Naive thymus-derived CD4-positive, alpha-beta T cell (primary cell): ENCODE results near the gene SH3TC1. TPM values are rescaled to one million over a fixed set of nuclear protein-coding genes. Genes with fewer than 3 reads are reported as not detected.

Experiments
- ATAC-seq: fragments of 150-1000 bp; cut with Tn5 transposase; 2 replicates; pipeline ENCODE4 v1.10.0; 2021; ENCODE audit warnings: mild to moderate bottlenecking, moderate library complexity
- CTCF ChIA-PET: fragments of 350-600 bp; sonication (Branson Sonifier 250); formaldehyde crosslinking; loops from one replicate; lab custom pipeline; 2021; ENCODE audit warnings: antibody characterized with exemption; lab: Charles Lee
- POLR2A ChIA-PET: fragments of 350-600 bp; sonication (Branson Sonifier 250); formaldehyde crosslinking; loops from one replicate; lab custom pipeline; 2021; ENCODE audit warnings: antibody characterized with exemption, inconsistent platforms; lab: Charles Lee
- DNase-seq, 9 donors: peaks; one replicate each; pipeline versions ENCODE4 v3.0.0 to v3.0.0-alpha.2; 2020 to 2022; ENCODE audit warnings: mixed read lengths in 1 of 9
- H3K27ac ChIP-seq: one replicate; pipeline ENCODE4 v1.7.0; 2013; ENCODE audit warnings: mild to moderate bottlenecking, low read depth, low read length, moderate library complexity
- H3K27me3 ChIP-seq, 2 donors: one replicate each; pipeline ENCODE4 v1.7.0; 2013; ENCODE audit warnings: low read length in 2 of 2, mild to moderate bottlenecking in 2 of 2, moderate library complexity in 2 of 2; ENCODE audit not compliant: control insufficient read depth in 2 of 2, insufficient read depth in 2 of 2
- H3K36me3 ChIP-seq, 3 experiments: 1 replicate in 2 of 3; 2 replicates in 1 of 3; pipeline ENCODE4 v1.7.0; 2013; ENCODE audit warnings: low read length in 3 of 3, mild to moderate bottlenecking in 3 of 3, moderate library complexity in 1 of 3; ENCODE audit not compliant: insufficient read depth in 3 of 3, control insufficient read depth in 2 of 3
- H3K4me1 ChIP-seq, 2 donors: one replicate each; pipeline ENCODE4 v1.7.0; 2013; ENCODE audit warnings: low read length in 2 of 2, mild to moderate bottlenecking in 2 of 2, moderate library complexity in 1 of 2; ENCODE audit not compliant: control insufficient read depth in 2 of 2, insufficient read depth in 2 of 2
- H3K4me3 ChIP-seq: 2 replicates; pipeline ENCODE4 v1.7.0; 2013; ENCODE audit warnings: mild to moderate bottlenecking, low read length
- H3K9me3 ChIP-seq, 3 experiments: 1 replicate in 2 of 3; 2 replicates in 1 of 3; pipeline ENCODE4 v1.7.0; 2013; ENCODE audit warnings: low read length in 3 of 3; ENCODE audit not compliant: control insufficient read depth in 2 of 3
- H3K27ac Mint-ChIP-seq, 9 donors: one replicate each; pipeline ENCODE4 v1.8.0; 2020 to 2022; ENCODE audit warnings: mixed read lengths in 9 of 9, mild to moderate bottlenecking in 8 of 9, moderate library complexity in 5 of 9, inconsistent platforms in 2 of 9
- H3K27me3 Mint-ChIP-seq, 5 donors: one replicate each; pipeline ENCODE4 v1.8.0; 2021 to 2022; ENCODE audit warnings: mixed read lengths in 5 of 5, mild to moderate bottlenecking in 1 of 5
- H3K36me3 Mint-ChIP-seq, 5 donors: one replicate each; pipeline ENCODE4 v1.8.0; 2020 to 2022; ENCODE audit warnings: mixed read lengths in 5 of 5, mild to moderate bottlenecking in 3 of 5, inconsistent platforms in 1 of 5
- H3K4me1 Mint-ChIP-seq, 7 donors: one replicate each; pipeline ENCODE4 v1.8.0; 2020 to 2022; ENCODE audit warnings: mixed read lengths in 7 of 7, mild to moderate bottlenecking in 3 of 7, inconsistent platforms in 1 of 7
- H3K4me3 Mint-ChIP-seq, 10 donors: one replicate each; pipeline ENCODE4 v1.8.0; 2020 to 2022; ENCODE audit warnings: mild to moderate bottlenecking in 10 of 10, mixed read lengths in 10 of 10, moderate library complexity in 6 of 10, inconsistent platforms in 2 of 10
- H3K9me3 Mint-ChIP-seq, 11 donors: one replicate each; pipeline ENCODE4 v1.8.0; 2020 to 2022; ENCODE audit warnings: mixed read lengths in 11 of 11, mild to moderate bottlenecking in 4 of 11, inconsistent platforms in 1 of 11, moderate library complexity in 1 of 11
- intact Hi-C, 2 donors: fragments of 100-400 bp; cut with micrococcal nuclease; formaldehyde crosslinking; loops; one replicate each; pipeline ENCODE4 v1.15.1; 2023
- polyA plus RNA-seq, 2 donors: library from polyadenylated mRNA; unstranded; fragments of 300-500 nt; fragmentation: Illumina TruSeq; gene quantifications; one replicate each; pipeline ENCODE4 v1.2.3, GENCODE V29; 2021
- total RNA-seq, 6 experiments: library from RNA in 5 of 6; stranded (reverse) in 5 of 6; gene quantifications; 1 replicate in 5 of 6; 2 replicates in 1 of 6; pipeline ENCODE4 v1.2.3 and lab custom pipeline; 2021 to 2026

The SH3TC1 gene
- total and polyA plus RNA-seq, 7 experiments from 2014 or later: 6.5 to 120 (median 34.9) TPM

DNA sequence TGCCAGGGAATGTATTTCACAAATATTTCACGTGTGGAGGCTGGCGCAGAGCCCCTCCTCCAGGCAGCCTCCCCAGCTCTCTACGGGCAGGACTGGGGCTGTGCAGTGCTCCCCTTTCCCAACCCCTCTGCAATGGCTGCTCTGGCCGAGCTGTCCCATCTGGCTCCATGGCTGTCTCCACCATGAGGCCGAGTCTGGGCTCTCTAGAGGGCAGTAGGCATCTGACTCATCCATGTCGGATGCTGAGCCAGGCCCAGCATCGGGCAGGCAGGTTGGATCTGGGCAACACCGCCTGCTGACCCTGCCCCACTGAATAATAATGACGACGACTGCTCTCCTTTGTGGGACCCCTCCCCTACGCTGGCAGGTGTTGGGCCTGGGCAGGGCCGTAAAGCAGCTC lies 11.0 kb upstream of the SH3TC1 start:
- H3K36me3 ChIP-seq: no peaks in the 10 kb centered on the region
- no peak overlapping the region for H3K4me3 Mint-ChIP-seq
- intact Hi-C loops: no loop called here
- no peaks in the 10 kb centered on the region for H3K27me3 ChIP-seq
- ATAC-seq (no peak), DNase-seq (no peak)
- H3K27ac Mint-ChIP-seq: no peak overlapping the region
- H3K4me1 ChIP-seq: no peaks in the 10 kb centered on the region
- CTCF ChIA-PET: interaction anchor here (1.1 to 1.5 kb wide), 2 partner anchors 10 to 11 kb away, joined by 3 read pairs; no protein-coding TSS in a partner anchor
- POLR2A ChIA-PET: no interaction called here
- H3K27me3 Mint-ChIP-seq: peaks cover 0 to 6% (median 0%) of the 10 kb centered on the region in 5 donors
- H3K9me3 Mint-ChIP-seq: no peaks in the 10 kb centered on the region
- no peaks in the 10 kb centered on the region for H3K36me3 Mint-ChIP-seq
- H3K27ac ChIP-seq: no peak overlapping the region
- peaks cover 0 to 7% (median 5%) of the 10 kb centered on the region in 7 donors for H3K4me1 Mint-ChIP-seq
- H3K9me3 ChIP-seq: no peaks in the 10 kb centered on the region
- no peak overlapping the region for H3K4me3 ChIP-seq

DNA sequence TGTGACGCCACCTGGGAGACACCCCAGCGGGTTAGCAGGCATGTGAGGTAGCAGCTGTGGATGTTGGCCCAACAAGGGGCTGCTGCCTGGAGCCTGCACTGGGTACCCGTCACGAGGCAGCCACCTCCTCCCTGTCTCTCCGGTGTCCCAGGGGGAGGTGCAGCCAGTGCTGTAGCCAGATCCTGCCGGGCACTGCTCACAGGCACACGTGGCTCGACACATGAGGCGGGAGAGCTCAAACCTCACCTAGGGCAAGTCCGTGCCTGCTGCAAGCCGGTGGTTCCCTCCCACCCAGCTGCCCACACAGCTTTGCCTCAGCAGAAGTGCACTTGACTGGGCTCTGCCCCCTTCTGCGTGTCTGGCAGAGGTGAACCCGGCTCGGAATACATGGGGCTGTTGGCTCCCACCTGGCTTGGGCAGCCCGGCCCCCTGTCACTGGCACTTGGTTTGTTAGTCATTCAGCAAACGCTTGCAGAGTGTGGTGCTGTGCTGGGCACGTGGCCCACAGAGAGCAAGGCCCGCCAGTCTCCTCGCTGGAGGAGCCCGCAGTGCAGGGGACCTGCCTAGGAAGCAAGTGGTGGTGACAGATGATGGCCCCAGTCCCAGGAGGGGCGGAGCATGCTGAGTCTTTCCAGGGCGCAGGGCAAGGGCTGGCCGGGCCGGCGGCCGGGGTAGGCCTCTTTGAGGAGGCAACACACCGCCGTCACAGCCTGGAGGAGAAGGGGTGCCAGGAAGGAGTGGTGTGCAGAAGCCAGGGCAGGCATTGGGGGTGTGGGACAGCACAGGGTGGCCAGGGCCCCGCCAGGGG lies 10.1 kb upstream of the SH3TC1 start:
- Histone ChIP-seq H3K36me3 (no peaks in the 10 kb centered on the region), H3K27ac (no peak overlapping the region), H3K27me3 (no peaks in the 10 kb centered on the region), H3K4me3 (no peak overlapping the region), H3K4me1 (no peaks in the 10 kb centered on the region), H3K9me3 (no peaks in the 10 kb centered on the region)
- intact Hi-C loops: no loop called here
- no peak for DNase-seq
- CTCF ChIA-PET: interaction anchor here (1.5 kb wide), 1 partner anchor 9 kb away, joined by 3 read pairs; no protein-coding TSS in a partner anchor
- Mint-ChIP-seq H3K9me3 (no peaks in the 10 kb centered on the region), H3K27me3 (peaks cover 0 to 6% (median 0%) of the 10 kb centered on the region in 5 donors), H3K4me3 (no peak overlapping the region), H3K4me1 (peaks cover 2 to 11% (median 7%) of the 10 kb centered on the region in 7 donors), H3K27ac (no peak overlapping the region), H3K36me3 (no peaks in the 10 kb centered on the region)
- no peak for ATAC-seq
- POLR2A ChIA-PET: interaction anchor here (0.6 kb wide), 1 partner anchor 427 kb away, joined by 3 read pairs; no protein-coding TSS in a partner anchor

DNA sequence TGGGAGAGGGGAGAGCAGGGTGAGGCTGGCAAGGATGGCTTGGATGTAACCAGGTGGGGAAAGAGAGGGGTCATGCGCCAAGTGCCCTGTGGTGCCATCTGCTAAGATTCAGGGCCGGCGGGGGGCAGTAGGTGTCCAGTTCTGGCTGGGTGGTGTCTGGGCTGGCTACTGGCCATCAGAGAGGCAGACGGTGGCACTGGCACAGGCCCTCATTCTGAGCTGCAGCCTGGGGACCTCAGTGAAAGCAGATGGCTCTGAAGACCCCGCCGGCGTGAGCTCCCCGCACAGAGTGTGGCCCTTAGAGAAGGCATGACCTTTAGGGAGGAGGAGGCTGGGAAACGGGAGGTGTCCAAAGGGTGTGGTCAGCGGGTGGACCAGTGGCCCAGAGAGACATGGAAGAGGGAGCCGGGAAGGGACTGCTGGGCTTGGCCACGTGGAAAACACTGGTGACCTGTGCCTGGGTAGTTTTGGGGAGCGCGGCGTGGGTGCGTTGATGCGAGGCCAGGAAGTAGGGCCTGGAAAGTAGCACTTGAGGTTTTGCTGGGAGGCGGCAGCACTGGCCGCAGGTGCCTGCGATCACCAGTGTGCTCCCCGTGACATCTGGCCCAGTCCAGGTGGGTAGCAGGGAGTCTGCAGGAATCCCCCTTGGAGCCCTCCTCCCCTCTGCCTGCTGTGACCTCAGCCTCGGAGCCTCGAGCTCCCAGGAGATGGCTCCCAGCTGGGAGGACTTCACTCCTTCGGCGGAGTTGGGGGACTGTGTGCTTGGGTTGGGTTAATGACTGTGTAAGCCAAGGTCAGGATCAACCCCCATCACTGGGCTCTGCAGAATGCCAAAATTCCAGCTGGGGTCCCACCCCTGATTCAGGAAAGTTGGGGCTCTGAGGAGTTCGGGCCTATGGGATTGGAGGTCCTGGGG lies 9.3 kb upstream of the SH3TC1 start:
- DNase-seq: no peak
- no peak overlapping the region for H3K27ac Mint-ChIP-seq
- peaks cover 2 to 11% (median 7%) of the 10 kb centered on the region in 7 donors for H3K4me1 Mint-ChIP-seq
- ChIA-PET POLR2A (no interaction called here), CTCF (no interaction called here)
- H3K9me3 Mint-ChIP-seq: no peaks in the 10 kb centered on the region
- no peaks in the 10 kb centered on the region for H3K36me3 Mint-ChIP-seq
- H3K4me3 ChIP-seq: no peak overlapping the region
- ATAC-seq: no peak
- no peak overlapping the region for H3K27ac ChIP-seq
- H3K9me3 ChIP-seq: no peaks in the 10 kb centered on the region
- H3K4me1 ChIP-seq: no peaks in the 10 kb centered on the region
- intact Hi-C loops: no loop called here
- H3K27me3 Mint-ChIP-seq: peaks cover 0 to 6% (median 0%) of the 10 kb centered on the region in 5 donors
- no peaks in the 10 kb centered on the region for H3K27me3 ChIP-seq
- H3K36me3 ChIP-seq: no peaks in the 10 kb centered on the region
- no peak overlapping the region for H3K4me3 Mint-ChIP-seq

DNA sequence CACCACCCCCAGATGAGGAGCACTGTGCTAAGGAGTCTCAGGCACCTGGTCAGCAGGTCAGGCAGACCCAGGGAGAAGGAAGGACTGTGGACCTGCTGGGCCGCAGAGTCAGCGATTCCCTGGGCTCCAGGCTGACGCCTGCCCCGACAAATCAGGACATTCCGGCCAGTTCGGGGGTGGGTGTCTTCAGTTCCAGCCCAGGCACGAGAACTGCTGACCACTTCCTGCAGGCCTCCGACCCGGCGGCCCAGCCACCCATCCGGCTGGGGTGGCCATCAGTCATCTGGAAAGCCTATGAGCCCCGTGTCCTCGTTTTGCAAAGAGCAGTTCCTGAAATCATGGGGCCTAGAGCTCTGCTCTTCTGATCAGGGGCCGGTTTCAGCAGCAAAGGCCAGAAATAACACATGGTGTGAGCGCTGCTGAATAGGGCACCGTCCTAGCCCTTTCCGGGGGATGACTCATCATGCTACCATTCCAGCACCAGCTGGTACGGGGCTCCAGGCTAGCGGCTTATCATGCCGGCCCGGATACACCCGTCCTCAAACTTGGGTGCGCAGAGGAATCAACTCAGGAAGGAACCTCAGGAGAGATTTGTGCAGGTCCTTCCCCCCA lies 7.8 kb upstream of the SH3TC1 start:
- ChIA-PET POLR2A (interaction anchor here (0.6 kb wide), 1 partner anchor 11 kb away, joined by 5 read pairs; no protein-coding TSS in a partner anchor), CTCF (interaction anchor here (0.6 to 1.2 kb wide), 3 partner anchors 17 to 1187 kb away, joined by 3 read pairs; no protein-coding TSS in a partner anchor)
- intact Hi-C loops: no loop called here
- H3K36me3 ChIP-seq: no peaks in the 10 kb centered on the region
- no peak for DNase-seq
- Mint-ChIP-seq H3K4me3 (no peak overlapping the region), H3K36me3 (no peaks in the 10 kb centered on the region), H3K4me1 (peaks cover 2 to 11% (median 7%) of the 10 kb centered on the region in 7 donors), H3K27ac (peak overlapping the region in 1 of 9 donors; percentile 46), H3K27me3 (peaks cover 0 to 6% (median 0%) of the 10 kb centered on the region in 5 donors), H3K9me3 (no peaks in the 10 kb centered on the region)
- ATAC-seq: peak; percentile 73
- no peak overlapping the region for H3K27ac ChIP-seq
- H3K4me1 ChIP-seq: no peaks in the 10 kb centered on the region
- no peak overlapping the region for H3K4me3 ChIP-seq
- no peaks in the 10 kb centered on the region for H3K27me3 ChIP-seq
- H3K9me3 ChIP-seq: no peaks in the 10 kb centered on the region

DNA sequence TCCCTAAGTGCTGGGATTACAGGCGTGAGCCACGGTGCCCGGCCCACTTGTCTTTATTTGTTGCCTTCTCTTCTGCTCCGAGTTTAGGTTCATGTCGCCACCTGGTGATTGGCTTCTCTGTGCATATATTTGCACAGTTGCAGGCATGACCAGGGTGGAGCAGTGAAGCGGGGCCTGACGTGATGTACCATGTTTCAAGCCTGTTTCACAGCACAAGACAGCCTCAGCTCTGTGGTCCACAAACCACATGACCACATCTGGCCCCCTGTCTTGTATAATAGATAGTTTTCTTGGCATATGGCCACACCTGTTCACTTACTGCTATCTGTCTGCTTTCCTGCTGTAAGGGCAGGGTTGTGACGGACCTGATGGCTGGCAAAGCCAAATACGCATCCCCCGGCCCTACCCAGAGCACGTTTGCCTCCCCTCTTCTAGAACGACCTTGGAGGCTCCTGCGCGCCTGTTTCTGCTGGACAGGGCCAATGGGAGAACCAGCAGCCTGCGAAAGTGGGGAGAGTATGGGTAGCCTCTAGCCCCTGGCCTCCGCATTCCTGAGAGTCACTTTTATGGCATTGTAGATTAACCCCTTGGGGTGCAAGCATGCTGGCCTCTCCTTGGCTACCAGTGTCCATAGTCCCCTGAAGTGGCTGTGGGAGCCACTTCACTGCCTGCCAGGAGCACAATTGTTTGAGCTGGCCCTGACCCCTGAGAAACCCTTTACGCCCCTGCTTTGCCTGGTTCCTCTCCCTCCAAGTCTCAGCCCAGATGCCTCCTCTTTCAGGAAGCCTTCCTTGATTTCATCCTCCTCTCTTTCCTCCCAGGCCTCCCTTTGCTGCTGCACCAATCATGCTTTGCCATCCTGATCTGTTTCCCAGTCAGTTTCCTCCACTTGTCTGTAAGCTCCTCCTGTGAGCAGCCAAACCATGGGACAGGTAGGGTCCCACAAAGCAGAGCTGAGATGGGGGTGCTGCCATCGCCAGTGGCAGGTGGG lies 6.0 kb upstream of the SH3TC1 start:
- DNase-seq: peak in 5 of 9 donors; percentile 22 to 34 (median 30)
- Histone ChIP-seq H3K27me3 (no peaks in the 10 kb centered on the region), H3K4me3 (no peak overlapping the region), H3K4me1 (no peaks in the 10 kb centered on the region), H3K9me3 (no peaks in the 10 kb centered on the region), H3K36me3 (no peaks in the 10 kb centered on the region), H3K27ac (no peak overlapping the region)
- Mint-ChIP-seq H3K4me3 (no peak overlapping the region), H3K36me3 (no peaks in the 10 kb centered on the region), H3K9me3 (no peaks in the 10 kb centered on the region), H3K4me1 (peaks cover 2 to 18% (median 8%) of the 10 kb centered on the region in 7 donors), H3K27ac (peak overlapping the region in 3 of 9 donors; percentile 9 to 46 (median 25)), H3K27me3 (peaks cover 0 to 3% (median 0%) of the 10 kb centered on the region in 5 donors)
- CTCF ChIA-PET: interaction anchor here (1.0 kb wide), 1 partner anchor 16 kb away, joined by 5 read pairs; no protein-coding TSS in a partner anchor
- POLR2A ChIA-PET: no interaction called here
- intact Hi-C loops: loop anchor here (1.0 kb wide), 2 partner anchors 16 to 17 kb away; no protein-coding TSS in a partner anchor
- ATAC-seq: peak; percentile 69
